Keratinocyte (primary cell): Measurements from ENCODE around the gene CCDC85B. TPM values are rescaled to one million over a fixed set of nuclear protein-coding genes. Genes with fewer than 3 reads are reported as not detected.

Source experiments
- DNase-seq: peaks from one replicate; pipeline ENCODE4 v3.0.0-alpha.2; 2011; ENCODE audit warnings: low read depth, missing footprints, low spot score
- FAIRE-seq: peaks from 2 replicates; lab custom pipeline; 2011; peaks lifted over from hg19 to GRCh38; lab: Jason Lieb, UNC
- H2AFZ ChIP-seq: 2 replicates; pipeline ENCODE4 v1.6.0; 2012; ENCODE audit warnings: low read length, control low read depth, inconsistent platforms; ENCODE audit not compliant: control insufficient read depth
- H3K27ac ChIP-seq: 2 replicates; pipeline ENCODE4 v1.5.1; 2011; ENCODE audit warnings: low read length; ENCODE audit not compliant: control insufficient read depth, insufficient read depth
- H3K27me3 ChIP-seq: 3 replicates; pipeline ENCODE4 v1.6.0; 2011; ENCODE audit warnings: low read length; ENCODE audit not compliant: control insufficient read depth, insufficient read depth; ENCODE audit errors: extremely low read depth
- H3K36me3 ChIP-seq, 2 experiments: 2 replicates in 1 of 2; 3 replicates in 1 of 2; pipeline ENCODE4 v1.5.1; 2011; ENCODE audit warnings: low read length in 2 of 2, mild to moderate bottlenecking in 1 of 2; ENCODE audit not compliant: control insufficient read depth in 2 of 2, insufficient read depth in 2 of 2; ENCODE audit errors: extremely low read depth in 1 of 2
- H3K4me1 ChIP-seq: 3 replicates; pipeline ENCODE4 v1.5.1; 2011; ENCODE audit warnings: low read length; ENCODE audit not compliant: control insufficient read depth, insufficient read depth; ENCODE audit errors: extremely low read depth
- H3K4me2 ChIP-seq: 3 replicates; pipeline ENCODE4 v1.6.0; 2011; ENCODE audit warnings: low read depth, low read length; ENCODE audit not compliant: control insufficient read depth, insufficient read depth; ENCODE audit errors: extremely low read depth
- H3K4me3 ChIP-seq, 3 experiments: fragments of 200-600 bp in 1 of 3; sonication (generic) in 1 of 3; 2 replicates in 2 of 3; 3 replicates in 1 of 3; pipeline ENCODE4 v1.5.1; 2011 to 2016; ENCODE audit warnings: low read length in 3 of 3, mild to moderate bottlenecking in 3 of 3, control low read depth in 2 of 3, inconsistent platforms in 1 of 3, low read depth in 1 of 3, mixed read lengths in 1 of 3, mixed run types in 1 of 3, moderate library complexity in 1 of 3; ENCODE audit not compliant: control insufficient read depth in 2 of 3, insufficient read depth in 2 of 3; ENCODE audit errors: extremely low read depth in 1 of 3
- H3K79me2 ChIP-seq: 2 replicates; pipeline ENCODE4 v1.6.0; 2012; ENCODE audit warnings: low read length; ENCODE audit not compliant: control insufficient read depth, insufficient read depth
- H3K9ac ChIP-seq: 3 replicates; pipeline ENCODE4 v1.6.0; 2011; ENCODE audit warnings: low read length; ENCODE audit not compliant: control insufficient read depth, insufficient read depth; ENCODE audit errors: extremely low read depth
- H3K9me1 ChIP-seq: 3 replicates; pipeline ENCODE4 v1.6.0; 2011; ENCODE audit warnings: low read length; ENCODE audit not compliant: control insufficient read depth, insufficient read depth; ENCODE audit errors: extremely low read depth
- H3K9me3 ChIP-seq: 2 replicates; pipeline ENCODE4 v1.5.1; 2012; ENCODE audit warnings: low read depth, low read length; ENCODE audit not compliant: control insufficient read depth
- H4K20me1 ChIP-seq: 3 replicates; pipeline ENCODE4 v1.6.0; 2011; ENCODE audit warnings: low read length; ENCODE audit not compliant: control insufficient read depth, insufficient read depth; ENCODE audit errors: extremely low read depth
- EZH2 ChIP-seq: IDR thresholded peaks from one replicate; pipeline ENCODE4 v1.6.1; 2012; ENCODE audit warnings: inconsistent platforms, mild to moderate bottlenecking, low read length, moderate library complexity
- dilution Hi-C: fragments of 300-500 bp; cut with MboI; formaldehyde crosslinking; loops from one replicate; pipeline ENCODE4 v1.7.0; 2020; ENCODE audit warnings: low sequenced_read_pairs; ENCODE audit not compliant: extremely low pct_ligation_motif_present
- polyA plus RNA-seq, 5 experiments: library from polyadenylated mRNA; depleted of rRNA in 3 of 5; stranded (reverse) in 3 of 5; stranded (forward) in 1 of 5; unstranded in 1 of 5; fragments of >200 nt; gene quantifications; 1 replicate in 1 of 5; 2 replicates in 3 of 5; 3 replicates in 1 of 5; pipeline versions ENCODE4 v1.2.1 to v1.2.3, GENCODE V29; 2011 to 2012; ENCODE audit warnings: missing spikeins in 2 of 5, low read depth in 1 of 5, low replicate concordance in 1 of 5
- TF ChIP-seq, protein P1 (sequence below), 3 experiments: IDR thresholded peaks in 1 of 3; conservative IDR thresholded peaks in 1 of 3; optimal IDR thresholded peaks in 1 of 3; 2 replicates in 2 of 3; 3 replicates in 1 of 3; pipeline versions ENCODE3 to v1.5.1; 2011; ENCODE audit warnings: low read length in 3 of 3, mild to moderate bottlenecking in 3 of 3, moderate library complexity in 2 of 3, control low read depth in 1 of 3, inconsistent platforms in 1 of 3; ENCODE audit not compliant: insufficient read depth in 2 of 3; ENCODE audit errors: extremely low read depth in 1 of 3

The CCDC85B gene
- polyA plus RNA-seq, 1 donor (not counting 4 experiments of a cell fraction or from before 2014, with no cell fraction given), result 4.1 TPM

DNA sequence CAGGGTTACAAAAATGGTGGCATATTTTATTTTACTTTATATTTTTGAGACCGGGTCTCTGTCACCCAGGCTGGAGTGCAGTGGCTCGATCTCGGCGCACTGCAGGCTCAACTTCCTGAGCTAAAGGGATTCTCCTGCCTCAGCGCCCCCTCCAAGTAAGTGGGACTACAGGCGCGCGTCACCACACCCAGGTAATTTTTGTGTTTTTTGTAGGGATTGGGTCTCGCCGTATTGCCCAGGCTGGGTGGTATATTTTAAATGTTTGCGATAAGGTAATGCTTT lies 10.4 kb downstream of the CCDC85B start:
- H4K20me1 ChIP-seq, result peaks cover 18% of the 10 kb centered on the region
- H3K36me3 ChIP-seq, result peaks cover 13 to 26% of the 10 kb centered on the region in 2 experiments
- H3K4me3 ChIP-seq, result peak overlapping the region in 2 of 3 experiments; percentile 44 to 51
- dilution Hi-C loops, result no loop called here
- H3K79me2 ChIP-seq, result peaks cover 51% of the 10 kb centered on the region
- H3K4me2 ChIP-seq, result peak overlapping the region; percentile 82
- H3K9me3 ChIP-seq, result no peaks in the 10 kb centered on the region
- H3K9ac ChIP-seq, result peak overlapping the region; percentile 44
- peaks cover 57% of the 10 kb centered on the region for H3K4me1 ChIP-seq
- peak overlapping the region; percentile 76 for H3K27ac ChIP-seq
- no peak overlapping the region for H2AFZ ChIP-seq
- TF ChIP-seq, protein P1, sequence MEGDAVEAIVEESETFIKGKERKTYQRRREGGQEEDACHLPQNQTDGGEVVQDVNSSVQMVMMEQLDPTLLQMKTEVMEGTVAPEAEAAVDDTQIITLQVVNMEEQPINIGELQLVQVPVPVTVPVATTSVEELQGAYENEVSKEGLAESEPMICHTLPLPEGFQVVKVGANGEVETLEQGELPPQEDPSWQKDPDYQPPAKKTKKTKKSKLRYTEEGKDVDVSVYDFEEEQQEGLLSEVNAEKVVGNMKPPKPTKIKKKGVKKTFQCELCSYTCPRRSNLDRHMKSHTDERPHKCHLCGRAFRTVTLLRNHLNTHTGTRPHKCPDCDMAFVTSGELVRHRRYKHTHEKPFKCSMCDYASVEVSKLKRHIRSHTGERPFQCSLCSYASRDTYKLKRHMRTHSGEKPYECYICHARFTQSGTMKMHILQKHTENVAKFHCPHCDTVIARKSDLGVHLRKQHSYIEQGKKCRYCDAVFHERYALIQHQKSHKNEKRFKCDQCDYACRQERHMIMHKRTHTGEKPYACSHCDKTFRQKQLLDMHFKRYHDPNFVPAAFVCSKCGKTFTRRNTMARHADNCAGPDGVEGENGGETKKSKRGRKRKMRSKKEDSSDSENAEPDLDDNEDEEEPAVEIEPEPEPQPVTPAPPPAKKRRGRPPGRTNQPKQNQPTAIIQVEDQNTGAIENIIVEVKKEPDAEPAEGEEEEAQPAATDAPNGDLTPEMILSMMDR (optimal IDR thresholded peaks at IDR 0.05 in 1 of 3, IDR thresholded peaks at IDR 0.05 in 1 of 3, conservative IDR thresholded peaks at IDR 0.05 in 1 of 3; ENCODE audit: extremely low read depth in 1 of 3, insufficient read depth in 2 of 3, low read length in 3 of 3), result no peak
- no peak for TF ChIP-seq EZH2
- H3K27me3 ChIP-seq, result no peaks in the 10 kb centered on the region
- DNase-seq, result no peak
- peaks cover 2% of the 10 kb centered on the region for H3K9me1 ChIP-seq
- no peak for FAIRE-seq

GRCh38 chr11:65903068-65903481 lies 12.6 kb downstream of the CCDC85B start:
- Histone ChIP-seq H3K36me3 (peaks cover 1 to 9% of the 10 kb centered on the region in 2 experiments), H3K27ac (peak overlapping the region; percentile 74), H3K4me3 (no peak overlapping the region), H3K9me3 (no peaks in the 10 kb centered on the region), H3K79me2 (peaks cover 28% of the 10 kb centered on the region), H2AFZ (peak overlapping the region; percentile 36), H3K27me3 (no peaks in the 10 kb centered on the region), H3K9ac (peak overlapping the region; percentile 64), H3K4me1 (peaks cover 44% of the 10 kb centered on the region), H3K4me2 (peak overlapping the region; percentile 52), H3K9me1 (no peaks in the 10 kb centered on the region), H4K20me1 (no peaks in the 10 kb centered on the region)
- DNase-seq (no peak), FAIRE-seq (no peak)
- TF ChIP-seq, protein P1 (optimal IDR thresholded peaks at IDR 0.05 in 1 of 3, IDR thresholded peaks at IDR 0.05 in 1 of 3, conservative IDR thresholded peaks at IDR 0.05 in 1 of 3; ENCODE audit: extremely low read depth in 1 of 3, insufficient read depth in 2 of 3, low read length in 3 of 3), result no peak
- TF ChIP-seq EZH2, result no peak
- dilution Hi-C loops, result no loop called here
